ENCODE data around the gene SETD4. TPM values are rescaled to one million over a fixed set of nuclear protein-coding genes. Genes with fewer than 3 reads are reported as not detected.

Gene SETD4
- total RNA-seq, 3 donors from 2014 or later (not counting 1 experiment from before 2014, with no cell fraction given), result 19.1 to 29.3 (median 22.5) TPM

DNA sequence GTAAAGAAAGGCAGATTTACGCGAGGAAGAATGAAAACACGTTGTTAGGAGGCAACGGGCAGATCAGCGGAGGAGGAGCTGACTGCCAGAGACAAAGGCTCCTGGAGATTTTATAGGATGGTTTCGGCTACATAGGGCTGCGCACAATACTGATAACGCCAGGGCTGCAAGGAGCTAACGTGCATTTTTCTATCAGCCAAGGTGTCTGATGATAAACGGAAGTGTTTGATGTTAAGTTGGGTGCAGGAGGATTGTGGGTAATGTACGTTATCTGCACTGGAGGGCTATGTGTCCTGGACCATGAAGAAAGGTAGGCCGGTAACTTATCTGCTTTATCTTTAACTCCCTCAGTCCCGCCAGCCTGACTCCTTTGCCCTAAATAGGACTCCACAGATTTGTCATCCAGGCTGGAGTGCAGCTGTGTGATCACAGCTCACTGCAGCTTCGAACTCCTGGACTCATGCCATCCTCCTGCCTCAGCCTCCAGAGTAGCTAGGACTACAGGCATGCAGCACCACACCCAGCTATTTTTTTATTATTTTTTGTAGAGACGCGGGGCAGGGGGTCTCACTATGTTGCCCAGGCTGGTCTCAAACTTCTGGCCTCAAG lies 29.6 kb downstream of the SETD4 start:
- Histone ChIP-seq H3K9me3 (ENCODE audit: control insufficient read depth, insufficient read depth, low read length) (no peaks in the 10 kb centered on the region), H3K27ac (ENCODE audit: low read length) (no peak overlapping the region), H3K4me3 (ENCODE audit: low read length) (no peak overlapping the region), H3K27me3 (ENCODE audit: control insufficient read depth, insufficient read depth, low read length) (no peaks in the 10 kb centered on the region), H3K4me1 (ENCODE audit: control insufficient read depth, insufficient read depth, low read length) (peaks cover 4% of the 10 kb centered on the region), H3K36me3 (ENCODE audit: control insufficient read depth, insufficient read depth, low read length) (peaks cover 7% of the 10 kb centered on the region)
- TF ChIP-seq, protein P1, sequence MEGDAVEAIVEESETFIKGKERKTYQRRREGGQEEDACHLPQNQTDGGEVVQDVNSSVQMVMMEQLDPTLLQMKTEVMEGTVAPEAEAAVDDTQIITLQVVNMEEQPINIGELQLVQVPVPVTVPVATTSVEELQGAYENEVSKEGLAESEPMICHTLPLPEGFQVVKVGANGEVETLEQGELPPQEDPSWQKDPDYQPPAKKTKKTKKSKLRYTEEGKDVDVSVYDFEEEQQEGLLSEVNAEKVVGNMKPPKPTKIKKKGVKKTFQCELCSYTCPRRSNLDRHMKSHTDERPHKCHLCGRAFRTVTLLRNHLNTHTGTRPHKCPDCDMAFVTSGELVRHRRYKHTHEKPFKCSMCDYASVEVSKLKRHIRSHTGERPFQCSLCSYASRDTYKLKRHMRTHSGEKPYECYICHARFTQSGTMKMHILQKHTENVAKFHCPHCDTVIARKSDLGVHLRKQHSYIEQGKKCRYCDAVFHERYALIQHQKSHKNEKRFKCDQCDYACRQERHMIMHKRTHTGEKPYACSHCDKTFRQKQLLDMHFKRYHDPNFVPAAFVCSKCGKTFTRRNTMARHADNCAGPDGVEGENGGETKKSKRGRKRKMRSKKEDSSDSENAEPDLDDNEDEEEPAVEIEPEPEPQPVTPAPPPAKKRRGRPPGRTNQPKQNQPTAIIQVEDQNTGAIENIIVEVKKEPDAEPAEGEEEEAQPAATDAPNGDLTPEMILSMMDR (IDR thresholded peaks at IDR 0.05), result no peak
- Mint-ChIP-seq H3K9me3 (no peaks in the 10 kb centered on the region), H3K36me3 (peaks cover under 1% of the 10 kb centered on the region), H3K4me1 (peaks cover 7% of the 10 kb centered on the region in 2 donors), H3K27me3 (ENCODE audit: low read depth in 2 of 2) (no peaks in the 10 kb centered on the region), H3K4me3 (no peak overlapping the region), H3K27ac (no peak overlapping the region)
- WGBS (ENCODE audit: insufficient coverage), result 86% methylated on average over 16 of the region's 16 CpGs
- ATAC-seq (no peak), DNase-seq (no peak)
- intact Hi-C loops (cut with micrococcal nuclease), result no loop called here

DNA sequence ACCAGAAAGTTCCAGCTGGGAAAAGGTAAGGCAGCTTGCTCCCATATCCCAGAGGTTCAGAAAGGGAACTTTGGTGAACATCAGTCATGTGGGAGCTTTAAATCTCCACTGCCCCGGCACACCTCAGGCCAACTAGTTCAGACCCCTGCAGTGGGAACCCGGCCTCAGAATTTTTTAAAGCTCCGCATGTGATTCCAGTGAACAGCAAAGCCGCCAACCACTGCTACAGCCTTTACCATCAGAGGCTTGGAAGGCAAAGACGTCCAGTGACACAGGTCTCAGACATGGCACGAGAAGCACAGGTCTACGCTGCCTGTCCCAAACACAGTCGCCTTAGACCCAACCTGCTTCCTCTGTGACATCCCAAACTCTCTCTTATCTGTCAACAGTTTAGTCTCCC lies 31.0 kb downstream of the SETD4 start:
- no peak overlapping the region for H3K4me3 ChIP-seq (ENCODE audit: low read length)
- ATAC-seq (no peak), DNase-seq (no peak)
- Mint-ChIP-seq H3K4me1 (peaks cover 7% of the 10 kb centered on the region in 2 donors), H3K36me3 (no peaks in the 10 kb centered on the region), H3K27me3 (ENCODE audit: low read depth in 2 of 2) (no peaks in the 10 kb centered on the region), H3K27ac (no peak overlapping the region), H3K4me3 (no peak overlapping the region), H3K9me3 (no peaks in the 10 kb centered on the region)
- peaks cover 4% of the 10 kb centered on the region for H3K4me1 ChIP-seq (ENCODE audit: control insufficient read depth, insufficient read depth, low read length)
- 95% methylated on average over 8 of the region's 8 CpGs for WGBS (ENCODE audit: insufficient coverage)
- TF ChIP-seq, protein P1 (IDR thresholded peaks at IDR 0.05), result no peak
- no peaks in the 10 kb centered on the region for H3K36me3 ChIP-seq (ENCODE audit: control insufficient read depth, insufficient read depth, low read length)
- intact Hi-C loops (cut with micrococcal nuclease), result no loop called here
- no peaks in the 10 kb centered on the region for H3K27me3 ChIP-seq (ENCODE audit: control insufficient read depth, insufficient read depth, low read length)
- no peaks in the 10 kb centered on the region for H3K9me3 ChIP-seq (ENCODE audit: control insufficient read depth, insufficient read depth, low read length)
- no peak overlapping the region for H3K27ac ChIP-seq (ENCODE audit: low read length)

DNA sequence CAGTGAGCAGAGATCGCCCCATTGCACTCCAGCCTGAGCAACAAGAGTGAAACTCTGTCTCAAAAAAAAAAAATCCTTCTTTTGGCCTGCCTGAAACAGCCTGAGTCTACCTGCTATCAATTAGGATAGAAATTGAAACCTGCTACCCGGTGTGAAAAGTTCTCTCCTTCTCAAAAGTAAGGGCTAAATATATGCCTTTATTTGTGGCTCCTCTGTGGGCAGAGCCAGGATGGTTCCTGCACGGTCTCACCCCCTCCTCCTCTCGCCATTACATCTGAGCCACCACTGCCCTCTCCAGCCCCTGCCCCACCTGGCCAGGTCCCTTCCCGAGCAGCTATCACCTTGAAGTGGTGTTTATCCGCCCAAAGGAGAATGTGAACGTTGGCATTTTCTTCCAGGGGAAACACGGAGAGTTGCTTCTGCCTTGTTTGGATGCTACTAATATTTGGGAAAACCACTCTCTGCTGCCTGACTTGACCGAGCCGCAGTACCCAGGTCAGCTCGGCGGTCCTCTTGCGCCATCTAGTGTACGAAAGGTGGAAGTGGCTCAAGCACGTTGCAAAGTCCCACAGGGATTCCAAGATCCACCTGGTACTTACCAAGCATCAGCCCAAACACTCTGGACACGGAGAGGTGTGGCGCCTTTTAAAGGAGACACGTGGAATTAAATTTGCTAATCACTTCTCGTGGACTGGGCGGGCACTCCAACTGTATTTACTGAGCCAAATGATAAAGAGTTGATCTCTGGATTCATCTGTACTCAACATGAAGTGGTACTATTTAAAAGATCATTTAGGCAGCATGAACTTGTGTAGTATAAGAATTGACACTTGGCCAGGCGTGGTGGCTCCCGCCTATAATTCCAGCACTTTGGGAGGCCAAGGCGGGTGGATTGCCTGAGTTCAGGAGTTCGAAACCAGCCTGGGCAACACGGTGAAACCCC lies 31.9 kb downstream of the SETD4 start:
- ATAC-seq (peak; percentile 84 to 96 (median 90)), DNase-seq (peak; percentile 63 to 85)
- Mint-ChIP-seq H3K4me3 (peak overlapping the region; percentile 2), H3K9me3 (no peaks in the 10 kb centered on the region), H3K27me3 (ENCODE audit: low read depth in 2 of 2) (no peaks in the 10 kb centered on the region), H3K27ac (no peak overlapping the region), H3K36me3 (no peaks in the 10 kb centered on the region), H3K4me1 (peaks cover 7% of the 10 kb centered on the region in 2 donors)
- intact Hi-C loops (cut with micrococcal nuclease), result loop anchor here (1.0 kb wide), 2 partner anchors 1283 to 1335 kb away; no protein-coding TSS in a partner anchor
- H3K4me1 ChIP-seq (ENCODE audit: control insufficient read depth, insufficient read depth, low read length), result peaks cover 4% of the 10 kb centered on the region
- H3K9me3 ChIP-seq (ENCODE audit: control insufficient read depth, insufficient read depth, low read length), result no peaks in the 10 kb centered on the region
- TF ChIP-seq, protein P1 (IDR thresholded peaks at IDR 0.05), result peak; percentile 89
- H3K27me3 ChIP-seq (ENCODE audit: control insufficient read depth, insufficient read depth, low read length), result no peaks in the 10 kb centered on the region
- no peaks in the 10 kb centered on the region for H3K36me3 ChIP-seq (ENCODE audit: control insufficient read depth, insufficient read depth, low read length)
- H3K27ac ChIP-seq (ENCODE audit: low read length), result no peak overlapping the region
- H3K4me3 ChIP-seq (ENCODE audit: low read length), result no peak overlapping the region
- WGBS (ENCODE audit: insufficient coverage), result 26% methylated on average over 25 of the region's 25 CpGs

Data from natural killer cell (primary cell).